HepG2 (cell line): Measurements from ENCODE around the gene VARS2. TPM values are rescaled to one million over a fixed set of nuclear protein-coding genes. Genes with fewer than 3 reads are reported as not detected.

Source experiments
- AGO2 ChIP-seq: fragments of 200-400 bp; formaldehyde crosslinking; optimal IDR thresholded peaks from 2 replicates; pipeline ENCODE3; 2017; ENCODE audit warnings: mild to moderate bottlenecking, low read depth, low read length, moderate library complexity
- ASH2L ChIP-seq: fragments of 300-600, 200-600 bp; sonication (generic); IDR thresholded peaks from 2 replicates; pipeline ENCODE4 v1.7.0; 2017; ENCODE audit warnings: low read depth, mild to moderate bottlenecking, moderate library complexity, mixed read lengths, low read length; ENCODE audit not compliant: insufficient read length
- ETV5 ChIP-seq: IDR thresholded peaks from 2 replicates; pipeline ENCODE4 v1.6.1; 2018; ENCODE audit warnings: missing biosample characterization, missing genetic modification reagents, inconsistent platforms, borderline replicate concordance
- HDAC2 ChIP-seq: sonication (generic); formaldehyde crosslinking; IDR thresholded peaks from 2 replicates; pipeline ENCODE4 v1.4.0; 2020; ENCODE audit warnings: missing genetic modification reagents
- PLRG1 ChIP-seq: fragments of 450-650 bp; conservative IDR thresholded peaks from 2 replicates; pipeline ENCODE4 v1.6.1; 2016
- PREB ChIP-seq: sonication (generic); formaldehyde crosslinking; IDR thresholded peaks from 2 replicates; pipeline ENCODE4 v1.4.0; 2020; ENCODE audit warnings: missing genetic modification reagents
- RELA ChIP-seq: sonication (generic); formaldehyde crosslinking; IDR thresholded peaks from 2 replicates; pipeline ENCODE4 v1.4.0; 2020; ENCODE audit warnings: missing genetic modification reagents
- RFX1 ChIP-seq: fragments of 450-650 bp; IDR thresholded peaks from 2 replicates; pipeline ENCODE4 v1.6.1; 2017
- SIX1 ChIP-seq: sonication (generic); formaldehyde crosslinking; IDR thresholded peaks from 2 replicates; pipeline ENCODE4 v1.4.0; 2020; ENCODE audit warnings: missing genetic modification reagents, borderline replicate concordance
- SOX6 ChIP-seq, 2 experiments: fragments of 450-650 bp in 1 of 2; sonication (generic) in 1 of 2; formaldehyde crosslinking in 1 of 2; IDR thresholded peaks; 2 replicates each; pipeline versions ENCODE4 v1.4.0 to v1.6.1; 2017 to 2020; ENCODE audit warnings: antibody characterized with exemption in 1 of 2, mild to moderate bottlenecking in 1 of 2, missing genetic modification reagents in 1 of 2
- TCF7L2 ChIP-seq: IDR thresholded peaks from 2 replicates; pipeline ENCODE4 v1.6.1; 2011; ENCODE audit warnings: mild to moderate bottlenecking, low read depth, low read length, moderate library complexity
- U2AF2 ChIP-seq: fragments of 200-400 bp; formaldehyde crosslinking; IDR thresholded peaks from 2 replicates; pipeline ENCODE4 v1.6.1; 2017; ENCODE audit warnings: low read depth, mild to moderate bottlenecking, low read length
- ZNF160 ChIP-seq: sonication (generic); formaldehyde crosslinking; IDR thresholded peaks from 2 replicates; pipeline ENCODE4 v1.8.0; 2022; ENCODE audit warnings: mild to moderate bottlenecking, inconsistent platforms, missing genetic modification reagents
- ZNF207 ChIP-seq: fragments of 450-650 bp; IDR thresholded peaks from 2 replicates; pipeline ENCODE4 v1.6.1; 2016; ENCODE audit warnings: antibody characterized with exemption, borderline replicate concordance
- ZNF318 ChIP-seq: sonication (generic); formaldehyde crosslinking; IDR thresholded peaks from 2 replicates; pipeline ENCODE4 v1.4.0; 2020; ENCODE audit warnings: mild to moderate bottlenecking, missing genetic modification reagents
- ZNF337 ChIP-seq: sonication (generic); formaldehyde crosslinking; IDR thresholded peaks from 2 replicates; pipeline ENCODE4 v1.5.1; 2020; ENCODE audit warnings: missing genetic modification reagents, low read depth, mild to moderate bottlenecking, borderline replicate concordance
- ZNF605 ChIP-seq: sonication (generic); formaldehyde crosslinking; IDR thresholded peaks from 2 replicates; pipeline ENCODE4 v1.8.0; 2022; ENCODE audit warnings: mild to moderate bottlenecking, missing genetic modification reagents
- polyA plus RNA-seq, 8 experiments: library from polyadenylated mRNA; depleted of rRNA in 3 of 8; stranded (reverse) in 7 of 8; unstranded in 1 of 8; fragments of >200 nt; fragmentation: Illumina TruSeq in 4 of 8; extraction: Trizol in 4 of 8; gene quantifications; 2 replicates each; pipeline versions ENCODE4 v1.2.1 to v1.2.3, GENCODE V29; 2011 to 2016; ENCODE audit warnings: low read depth in 4 of 8, missing spikeins in 1 of 8, mixed read lengths in 1 of 8; ENCODE audit not compliant: insufficient read depth in 1 of 8
- total RNA-seq, 5 experiments: library from RNA; depleted of rRNA; stranded (reverse); fragments of >200 nt; fragmentation: Illumina TruSeq; extraction: Trizol; gene quantifications; 2 replicates each; pipeline ENCODE4 v1.2.3, GENCODE V29; 2016; ENCODE audit warnings: low read depth in 1 of 5
- TF ChIP-seq, protein P1 (sequence below): sonication (generic); formaldehyde crosslinking; IDR thresholded peaks from 2 replicates; pipeline ENCODE4 v1.4.0; 2020; ENCODE audit warnings: missing genetic modification reagents

The VARS2 gene
- total and polyA plus RNA-seq, 2 of the 13 experiments (the other 11 are each of a cell fraction or from before 2014, with no cell fraction given): 61.8 to 71.8 TPM

- TF ChIP-seq, protein P1, sequence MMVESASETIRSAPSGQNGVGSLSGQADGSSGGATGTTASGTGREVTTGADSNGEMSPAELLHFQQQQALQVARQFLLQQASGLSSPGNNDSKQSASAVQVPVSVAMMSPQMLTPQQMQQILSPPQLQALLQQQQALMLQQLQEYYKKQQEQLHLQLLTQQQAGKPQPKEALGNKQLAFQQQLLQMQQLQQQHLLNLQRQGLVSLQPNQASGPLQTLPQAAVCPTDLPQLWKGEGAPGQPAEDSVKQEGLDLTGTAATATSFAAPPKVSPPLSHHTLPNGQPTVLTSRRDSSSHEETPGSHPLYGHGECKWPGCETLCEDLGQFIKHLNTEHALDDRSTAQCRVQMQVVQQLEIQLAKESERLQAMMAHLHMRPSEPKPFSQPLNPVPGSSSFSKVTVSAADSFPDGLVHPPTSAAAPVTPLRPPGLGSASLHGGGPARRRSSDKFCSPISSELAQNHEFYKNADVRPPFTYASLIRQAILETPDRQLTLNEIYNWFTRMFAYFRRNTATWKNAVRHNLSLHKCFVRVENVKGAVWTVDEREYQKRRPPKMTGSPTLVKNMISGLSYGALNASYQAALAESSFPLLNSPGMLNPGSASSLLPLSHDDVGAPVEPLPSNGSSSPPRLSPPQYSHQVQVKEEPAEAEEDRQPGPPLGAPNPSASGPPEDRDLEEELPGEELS (CRISPR knock-in tag): peak; percentile 47
- TF ChIP-seq PREB (CRISPR knock-in tag): no peak
- TF ChIP-seq RFX1: no peak
- TF ChIP-seq SIX1 (CRISPR knock-in tag): peak; percentile 60; the same call in 1 of the 2 replicates
- no peak; the same call in 1 of the 2 replicates for TF ChIP-seq ETV5 (CRISPR knock-in tag)
- no peak for TF ChIP-seq TCF7L2
- TF ChIP-seq SOX6 (IDR thresholded peaks at IDR 0.05): no peak
- peak; percentile 53 for TF ChIP-seq SOX6 (CRISPR knock-in tag; IDR thresholded peaks at IDR 0.05)
- no peak for TF ChIP-seq ZNF160 (CRISPR knock-in tag)
- TF ChIP-seq ASH2L: peak; percentile 97
- TF ChIP-seq ZNF337 (CRISPR knock-in tag): no peak
- peak; percentile 89 for TF ChIP-seq HDAC2 (CRISPR knock-in tag)
- peak; percentile 91 for TF ChIP-seq U2AF2
- TF ChIP-seq ZNF207: no peak
- TF ChIP-seq PLRG1: no peak
- no peak; the same call in 1 of the 2 replicates for TF ChIP-seq RELA (CRISPR knock-in tag)
- peak; percentile 30 for TF ChIP-seq AGO2
- TF ChIP-seq ZNF318 (CRISPR knock-in tag): 0 out of 2 replicates have a peak, but pooled peaks have one; percentile 17
- no peak; the same call in 1 of the 2 replicates for TF ChIP-seq ZNF605 (CRISPR knock-in tag)
These were observed 6.1 kb upstream of the VARS2 start, which contains the start of gene GTF2H4 (continued) for GRCh38 chr6:30907758-30908591.
